H1 (cell line): ENCODE measurements around the gene GPR31. TPM values are rescaled to one million over a fixed set of nuclear protein-coding genes. Genes with fewer than 3 reads are reported as not detected.

ENCODE experiments used
- CTCF ChIA-PET: fragments of 300-600 bp; sonication (Branson Sonifier 250); formaldehyde crosslinking; loops from one replicate; lab custom pipeline; 2021; ENCODE audit not compliant: partially characterized antibody; lab: Charles Lee
- POLR2A ChIA-PET: fragments of 300-600 bp; sonication (Branson Sonifier 250); formaldehyde crosslinking; loops from one replicate; lab custom pipeline; 2021; ENCODE audit warnings: inconsistent platforms; ENCODE audit not compliant: partially characterized antibody; lab: Charles Lee
- DNase-seq, 2 experiments: peaks; one replicate each; pipeline versions ENCODE4 v3.0.0 to v3.0.0-alpha.2; 2010 to 2022; ENCODE audit warnings: low spot score in 2 of 2, low read depth in 1 of 2, mixed read lengths in 1 of 2
- FAIRE-seq: peaks from 2 replicates; lab custom pipeline; 2011; peaks lifted over from hg19 to GRCh38; lab: Jason Lieb, UNC
- H2AFZ ChIP-seq: 2 replicates; pipeline ENCODE4 v1.8.1; 2012; ENCODE audit warnings: low read length, inconsistent platforms
- H2AK5ac ChIP-seq: 2 replicates; pipeline ENCODE4 v1.6.1; 2013; ENCODE audit warnings: low read depth, low read length
- H2BK120ac ChIP-seq: replicated peaks from 2 replicates; pipeline ENCODE3; 2013; ENCODE audit warnings: low read depth, low read length, inconsistent platforms
- H2BK12ac ChIP-seq: 2 replicates; pipeline ENCODE4 v1.6.1; 2013; ENCODE audit warnings: low read depth, low read length
- H2BK15ac ChIP-seq: 2 replicates; pipeline ENCODE4 v1.6.1; 2013; ENCODE audit warnings: low read length
- H2BK20ac ChIP-seq: 2 replicates; pipeline ENCODE4 v1.6.1; 2013; ENCODE audit warnings: low read length
- H2BK5ac ChIP-seq: 2 replicates; pipeline ENCODE4 v1.6.1; 2013; ENCODE audit warnings: low read depth, low read length
- H3K14ac ChIP-seq: 2 replicates; pipeline ENCODE4 v1.6.1; 2013; ENCODE audit warnings: inconsistent platforms; ENCODE audit not compliant: insufficient read length
- H3K18ac ChIP-seq: 2 replicates; pipeline ENCODE4 v1.6.1; 2013; ENCODE audit warnings: low read length; ENCODE audit errors: extremely low read depth
- H3K23ac ChIP-seq: 2 replicates; pipeline ENCODE4 v1.6.1; 2013; ENCODE audit warnings: inconsistent platforms; ENCODE audit not compliant: insufficient read length
- H3K23me2 ChIP-seq: 2 replicates; pipeline ENCODE4 v1.6.1; 2013; ENCODE audit warnings: low read depth, low read length
- H3K27ac ChIP-seq: 2 replicates; pipeline ENCODE4 v1.6.1; 2011; ENCODE audit warnings: low read depth, low read length, inconsistent platforms
- H3K27me3 ChIP-seq, 4 experiments: replicated peaks in 1 of 4; 1 replicate in 1 of 4; 2 replicates in 3 of 4; pipeline versions ENCODE4 v1.6.1 to v1.8.1; 2011 to 2013; ENCODE audit warnings: low read length in 3 of 4, mild to moderate bottlenecking in 3 of 4, inconsistent platforms in 2 of 4, mixed read lengths in 2 of 4, moderate library complexity in 1 of 4; ENCODE audit not compliant: control insufficient read depth in 3 of 4, insufficient read depth in 3 of 4; ENCODE audit errors: extremely low read depth in 1 of 4
- H3K36me3 ChIP-seq, 4 experiments: 2 replicates each; pipeline versions ENCODE4 v1.6.1 to v1.8.1; 2011 to 2013; ENCODE audit warnings: mild to moderate bottlenecking in 4 of 4, low read length in 3 of 4, moderate library complexity in 2 of 4, control low read depth in 1 of 4, inconsistent platforms in 1 of 4; ENCODE audit not compliant: insufficient read depth in 4 of 4, control insufficient read depth in 2 of 4
- H3K4ac ChIP-seq: replicated peaks from 2 replicates; pipeline ENCODE3; 2013; ENCODE audit warnings: low read length, low read depth, mixed read lengths, inconsistent platforms; ENCODE audit not compliant: insufficient read length
- H3K4me1 ChIP-seq, 4 experiments: replicated peaks in 1 of 4; 1 replicate in 1 of 4; 2 replicates in 3 of 4; pipeline versions ENCODE4 v1.6.1 to v1.8.1; 2011 to 2013; ENCODE audit warnings: low read length in 3 of 4, inconsistent platforms in 2 of 4, mixed read lengths in 1 of 4; ENCODE audit not compliant: insufficient read depth in 4 of 4, control insufficient read depth in 3 of 4
- H3K4me2 ChIP-seq, 2 experiments: 2 replicates each; pipeline versions ENCODE4 v1.6.1 to v1.8.1; 2011 to 2013; ENCODE audit warnings: low read depth in 2 of 2, low read length in 2 of 2, control low read depth in 1 of 2, inconsistent platforms in 1 of 2, mild to moderate bottlenecking in 1 of 2; ENCODE audit not compliant: insufficient read depth in 1 of 2
- H3K4me3 ChIP-seq, 4 experiments: fragments of 200-600, 300-600 bp in 1 of 4; sonication (generic), shearing (Covaris generic), sonication (Bioruptor Twin) in 1 of 4; 2 replicates each; pipeline versions ENCODE4 v1.5.1 to v1.8.1; 2011 to 2016; ENCODE audit warnings: low read length in 4 of 4, low read depth in 3 of 4, control low read depth in 2 of 4, inconsistent platforms in 2 of 4, mild to moderate bottlenecking in 2 of 4, mixed read lengths in 1 of 4, moderate library complexity in 1 of 4; ENCODE audit not compliant: insufficient read depth in 2 of 4; ENCODE audit errors: extremely low read depth in 1 of 4
- H3K56ac ChIP-seq: replicated peaks from 2 replicates; pipeline ENCODE3; 2013; ENCODE audit warnings: low read depth, mild to moderate bottlenecking, mixed read lengths, low read length, inconsistent platforms; ENCODE audit not compliant: insufficient read length
- H3K79me1 ChIP-seq: 2 replicates; pipeline ENCODE4 v1.6.1; 2013; ENCODE audit warnings: low read depth, low read length, control low read depth
- H3K79me2 ChIP-seq, 2 experiments: 2 replicates each; pipeline versions ENCODE4 v1.6.1 to v1.8.1; 2012 to 2013; ENCODE audit warnings: low read length in 2 of 2, mild to moderate bottlenecking in 2 of 2, inconsistent platforms in 1 of 2; ENCODE audit not compliant: insufficient read depth in 2 of 2, control insufficient read depth in 1 of 2
- H3K9ac ChIP-seq, 4 experiments: replicated peaks in 1 of 4; 1 replicate in 1 of 4; 2 replicates in 3 of 4; pipeline versions ENCODE4 v1.6.1 to v1.8.1; 2011 to 2013; ENCODE audit warnings: low read depth in 3 of 4, low read length in 3 of 4, control low read depth in 2 of 4, mild to moderate bottlenecking in 2 of 4, moderate library complexity in 2 of 4, inconsistent platforms in 1 of 4; ENCODE audit errors: extremely low read depth in 1 of 4
- H3K9me3 ChIP-seq, 2 experiments: 2 replicates each; pipeline versions ENCODE4 v1.6.1 to v1.8.1; 2012 to 2013; ENCODE audit warnings: mild to moderate bottlenecking in 2 of 2, moderate library complexity in 2 of 2, control low read depth in 1 of 2, inconsistent platforms in 1 of 2, low read depth in 1 of 2, low read length in 1 of 2, mixed read lengths in 1 of 2; ENCODE audit not compliant: insufficient read depth in 2 of 2
- H4K20me1 ChIP-seq, 2 experiments: replicated peaks in 1 of 2; 2 replicates each; pipeline versions ENCODE3 to v1.8.1; 2011 to 2013; ENCODE audit warnings: inconsistent platforms in 2 of 2, low read length in 2 of 2, mild to moderate bottlenecking in 1 of 2; ENCODE audit not compliant: insufficient read depth in 2 of 2, control insufficient read depth in 1 of 2
- H4K5ac ChIP-seq: 2 replicates; pipeline ENCODE4 v1.6.1; 2013; ENCODE audit warnings: low read length, low read depth, mixed read lengths, inconsistent platforms; ENCODE audit not compliant: insufficient read length
- H4K8ac ChIP-seq: 2 replicates; pipeline ENCODE4 v1.8.0; 2013; ENCODE audit warnings: mild to moderate bottlenecking, moderate library complexity, low read length, inconsistent platforms; ENCODE audit not compliant: insufficient read depth; ENCODE audit errors: extremely low read depth
- H4K91ac ChIP-seq: replicated peaks from 2 replicates; pipeline ENCODE3; 2013; ENCODE audit warnings: low read length, mixed read lengths, inconsistent platforms; ENCODE audit not compliant: insufficient read length
- JUN ChIP-seq: IDR thresholded peaks from 2 replicates; pipeline ENCODE4 v1.6.1; 2011; ENCODE audit warnings: low read depth, mild to moderate bottlenecking, improper control_type of control experiment, low read length
- KDM4A ChIP-seq: IDR thresholded peaks from one replicate; pipeline ENCODE4 v1.7.1; 2012; ENCODE audit warnings: low read depth, mild to moderate bottlenecking, moderate library complexity, low read length, inconsistent platforms; ENCODE audit not compliant: severe bottlenecking
- MAX ChIP-seq: IDR thresholded peaks from 2 replicates; pipeline ENCODE4 v1.6.1; 2012; ENCODE audit warnings: inconsistent platforms
- RAD21 ChIP-seq, 2 experiments: IDR thresholded peaks in 1 of 2; conservative IDR thresholded peaks in 1 of 2; 2 replicates each; pipeline ENCODE4 v1.6.1; 2011; ENCODE audit warnings: low read depth in 2 of 2, low read length in 2 of 2, improper control_type of control experiment in 1 of 2, inconsistent platforms in 1 of 2, mild to moderate bottlenecking in 1 of 2, moderate library complexity in 1 of 2
- WGBS, 2 experiments: shearing (Covaris generic) in 1 of 2; methylation state at CpG; one replicate each; pipeline versions ENCODE4 v1.1.6 to v1.1.7; 2013 to 2015; ENCODE audit warnings: low lambda C conversion rate in 2 of 2, mixed read lengths in 2 of 2, inconsistent platforms in 1 of 2, low coverage in 1 of 2, missing lambda C conversion rate in 1 of 2; ENCODE audit not compliant: insufficient replicate concordance in 2 of 2, insufficient coverage in 1 of 2, insufficient read length in 1 of 2; ENCODE audit errors: extremely low coverage in 1 of 2, missing lambda C conversion rate in 1 of 2; 5-methylcytosine and 5-hydroxymethylcytosine counted together
- polyA plus RNA-seq, 7 experiments: library from polyadenylated mRNA; depleted of rRNA in 3 of 7; stranded (reverse) in 5 of 7; unstranded in 2 of 7; fragments of >200 nt in 5 of 7; fragments of 200-250 nt in 2 of 7; gene quantifications; 1 replicate in 5 of 7; 2 replicates in 1 of 7; 4 replicates in 1 of 7; pipeline versions ENCODE4 v1.2.1 to v1.2.3, GENCODE V29; 2011 to 2013; ENCODE audit warnings: missing spikeins in 2 of 7, mixed read lengths in 2 of 7
- total RNA-seq: library from RNA; stranded (reverse); fragmentation: NEBNext Ultra II Directional; extraction: Animal tissue kit (Norgen Biotek cat#: 25700); gene quantifications from 2 replicates; pipeline ENCODE4 v1.2.1, GENCODE V29; 2021

GPR31 gene
- total and polyA plus RNA-seq, 2 of the 8 experiments (the other 6 are each of a cell fraction or from before 2014, with no cell fraction given), result not detected

DNA sequence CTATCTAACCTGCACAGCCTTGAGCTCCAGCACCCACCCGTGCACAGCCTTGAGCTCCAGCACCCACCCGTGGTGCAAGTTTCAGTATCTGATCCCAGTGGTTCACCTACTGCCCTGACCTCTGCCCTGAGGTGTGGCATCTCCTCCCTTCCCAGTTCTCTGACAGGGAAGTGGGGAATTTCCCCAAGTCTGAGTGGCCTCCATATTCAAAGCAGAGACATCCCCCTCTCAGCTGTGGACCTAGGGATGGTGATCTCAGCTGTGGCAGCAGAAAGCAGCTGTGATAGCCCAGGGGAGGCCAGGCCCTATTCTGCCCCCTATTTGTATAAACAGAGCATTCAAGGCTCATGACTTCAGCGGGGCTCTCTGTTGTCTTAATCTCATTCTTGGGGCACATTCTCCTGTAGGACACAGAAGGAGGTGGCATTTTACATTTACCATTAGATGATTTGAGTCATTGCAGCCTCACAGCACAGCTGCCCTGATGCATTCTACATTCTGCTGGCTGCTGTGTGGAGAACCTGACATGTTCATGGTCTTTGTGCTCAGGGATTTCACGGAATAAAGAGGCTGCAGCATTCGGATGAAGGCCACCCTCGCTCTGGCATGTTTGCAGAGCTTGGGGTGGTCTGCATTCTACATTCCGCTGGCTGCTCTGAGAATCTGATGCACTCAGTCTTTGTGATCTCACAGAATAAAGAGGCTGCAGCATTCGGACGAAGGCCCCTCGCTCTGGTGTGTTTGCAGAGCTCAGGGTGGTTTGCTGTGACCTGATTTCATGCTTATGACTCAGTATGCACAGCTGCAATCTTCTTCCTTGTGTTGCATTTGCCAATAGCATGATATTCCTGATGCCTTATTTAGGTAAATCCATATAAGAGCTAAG lies 16.9 kb downstream of the GPR31 start:
- H3K56ac ChIP-seq, result no peak overlapping the region
- 0 out of 2 replicates have a peak overlapping the region, but pooled peaks have one; percentile 1 for H2AFZ ChIP-seq

More for the DNA sequence above, 16.9 kb downstream of the GPR31 start:
- Histone ChIP-seq H4K20me1 (no peaks in the 10 kb centered on the region), H3K14ac (no peak overlapping the region), H3K36me3 (no peaks in the 10 kb centered on the region), H3K23me2 (no peaks in the 10 kb centered on the region; the same call in 1 of the 2 replicates), H2BK5ac (no peak overlapping the region), H3K23ac (no peak overlapping the region), H2BK20ac (no peak overlapping the region), H3K27ac (no peak overlapping the region), H2BK15ac (no peak overlapping the region), H3K4me3 (no peak overlapping the region), H2AK5ac (no peak overlapping the region; the same call in 1 of the 2 replicates), H3K9me3 (peaks cover 6 to 8% of the 10 kb centered on the region in 2 experiments; a peak in 3 of 4 replicates), H3K79me1 (no peaks in the 10 kb centered on the region), H3K79me2 (no peaks in the 10 kb centered on the region), H2BK120ac (no peak overlapping the region), H3K9ac (no peak overlapping the region), H2BK12ac (no peak overlapping the region), H3K18ac (no peak overlapping the region; the same call in 1 of the 2 replicates), H4K5ac (no peak overlapping the region), H3K4ac (no peak overlapping the region), H3K4me1 (peaks cover 0 to 12% (median 8%) of the 10 kb centered on the region in 4 experiments; a peak in 5 of 7 replicates), H3K27me3 (no peaks in the 10 kb centered on the region; a peak in 2 of 7 replicates), H4K91ac (no peak overlapping the region), H3K4me2 (no peak overlapping the region; a peak in 1 of 4 replicates), H4K8ac (no peak overlapping the region)
- TF ChIP-seq MAX (no peak), KDM4A (no peak), RAD21 (IDR thresholded peaks at IDR 0.05 in 1 of 2, conservative IDR thresholded peaks at IDR 0.05 in 1 of 2; ENCODE audit: low read depth in 2 of 2, low read length in 2 of 2) (peak; percentile 7 to 14; a peak in 1 of 4 replicates), JUN (no peak)
- ChIA-PET CTCF (interaction anchor here (0.6 to 7.2 kb wide), 28 partner anchors 12 to 829 kb away, joined by 3 to 72 read pairs (median 4); partner anchors contain the start of genes CCR6 and RNASET2), POLR2A (interaction anchor here (1.2 kb wide), 1 partner anchor 141 kb away, joined by 3 read pairs; the partner anchor contains the start of gene CEP43)
- WGBS, 2 experiments, result 84% methylated on average over 10 of the region's 10 CpGs; no CpG with 5 or more reads in 1 of the 2 experiments
- DNase-seq (no peak), FAIRE-seq (no peak)
